Mucosa of rectum (tissue), 2 donors: ENCODE data around the gene PIKFYVE.
A peak's percentile ranks its signal among the peaks of the same experiment; 100 is the strongest.

Experiments used
- H3K27ac ChIP-seq, 2 donors: one replicate each; pipeline ENCODE4 v1.7.0; 2013; ENCODE audit warnings: inconsistent platforms in 2 of 2, low read depth in 2 of 2, low read length in 2 of 2
- H3K27me3 ChIP-seq, 2 donors: one replicate each; pipeline ENCODE4 v1.7.0; 2013; ENCODE audit warnings: low read length in 2 of 2; ENCODE audit not compliant: control insufficient read depth in 2 of 2, insufficient read depth in 2 of 2
- H3K36me3 ChIP-seq, 2 donors: one replicate each; pipeline ENCODE4 v1.7.0; 2013; ENCODE audit warnings: low read length in 2 of 2; ENCODE audit not compliant: control insufficient read depth in 2 of 2, insufficient read depth in 2 of 2
- H3K4me1 ChIP-seq, 2 donors: one replicate each; pipeline ENCODE4 v1.7.0; 2013; ENCODE audit warnings: low read length in 2 of 2, mild to moderate bottlenecking in 1 of 2; ENCODE audit not compliant: control insufficient read depth in 2 of 2, insufficient read depth in 2 of 2
- H3K4me3 ChIP-seq, 2 donors: one replicate each; pipeline ENCODE4 v1.7.0; 2013; ENCODE audit warnings: low read length in 2 of 2
- H3K9ac ChIP-seq, 2 donors: one replicate each; pipeline ENCODE4 v1.7.0; 2013; ENCODE audit warnings: low read length in 2 of 2, low read depth in 1 of 2, mild to moderate bottlenecking in 1 of 2
- H3K9me3 ChIP-seq, 2 donors: one replicate each; pipeline ENCODE4 v1.7.0; 2013; ENCODE audit warnings: low read length in 2 of 2; ENCODE audit not compliant: control insufficient read depth in 2 of 2
- donor health status: healthy.
- donor health status: Normal muscosa, but diverticular disease.

The PIKFYVE gene

GRCh38 chr2:208240619-208241209 is 25.3 kb upstream of the PIKFYVE start:
- H3K27ac ChIP-seq, result no peak overlapping the region
- H3K4me3 ChIP-seq, result peak overlapping the region in 1 of 2 donors; percentile 2
- H3K4me1 ChIP-seq, result peaks cover 3% of the 10 kb centered on the region in 2 donors
- H3K36me3 ChIP-seq, result peaks cover 44 to 49% of the 10 kb centered on the region in 2 donors
- H3K27me3 ChIP-seq, result no peaks in the 10 kb centered on the region
- H3K9me3 ChIP-seq, result no peaks in the 10 kb centered on the region
- H3K9ac ChIP-seq, result no peak overlapping the region

- no peak overlapping the region for H3K4me3 ChIP-seq
- peaks cover 51 to 55% of the 10 kb centered on the region in 2 donors for H3K36me3 ChIP-seq
- H3K27me3 ChIP-seq, result no peaks in the 10 kb centered on the region
- H3K9me3 ChIP-seq, result no peaks in the 10 kb centered on the region
- H3K9ac ChIP-seq, result no peak overlapping the region
- H3K27ac ChIP-seq, result no peak overlapping the region
- H3K4me1 ChIP-seq, result peaks cover 3% of the 10 kb centered on the region in 2 donors
Measured at GRCh38 chr2:208244422-208244821, 21.6 kb upstream of the PIKFYVE start.

- Histone ChIP-seq H3K4me3 (no peak overlapping the region), H3K27me3 (no peaks in the 10 kb centered on the region), H3K9ac (no peak overlapping the region), H3K9me3 (no peaks in the 10 kb centered on the region), H3K27ac (no peak overlapping the region), H3K4me1 (peaks cover 3% of the 10 kb centered on the region in 2 donors), H3K36me3 (peaks cover 54 to 60% of the 10 kb centered on the region in 2 donors)
Measured at GRCh38 chr2:208245746-208246145, 20.3 kb upstream of the PIKFYVE start.

- no peaks in the 10 kb centered on the region for H3K27me3 ChIP-seq
- H3K36me3 ChIP-seq, result peaks cover 61 to 63% of the 10 kb centered on the region in 2 donors
Measured at GRCh38 chr2:208248601-208249000, 17.5 kb upstream of the PIKFYVE start.

GRCh38 chr2:208249296-208249695 is 16.8 kb upstream of the PIKFYVE start:
- no peaks in the 10 kb centered on the region for H3K9me3 ChIP-seq
- H3K4me3 ChIP-seq, result no peak overlapping the region
- H3K36me3 ChIP-seq, result peaks cover 56 to 58% of the 10 kb centered on the region in 2 donors
- H3K27me3 ChIP-seq, result no peaks in the 10 kb centered on the region
- H3K4me1 ChIP-seq, result peaks cover 9 to 13% of the 10 kb centered on the region in 2 donors
- no peak overlapping the region for H3K9ac ChIP-seq
- no peak overlapping the region for H3K27ac ChIP-seq

More at GRCh38 chr2:208248601-208249000, 17.5 kb upstream of the PIKFYVE start:
- no peaks in the 10 kb centered on the region for H3K9me3 ChIP-seq
- no peak overlapping the region for H3K9ac ChIP-seq
- no peak overlapping the region for H3K4me3 ChIP-seq
- no peak overlapping the region for H3K27ac ChIP-seq
- H3K4me1 ChIP-seq, result peaks cover 5 to 8% of the 10 kb centered on the region in 2 donors

- no peak overlapping the region for H3K27ac ChIP-seq
- no peaks in the 10 kb centered on the region for H3K27me3 ChIP-seq
- no peak overlapping the region for H3K9ac ChIP-seq
- peaks cover 51 to 56% of the 10 kb centered on the region in 2 donors for H3K36me3 ChIP-seq
- no peak overlapping the region for H3K4me3 ChIP-seq
- H3K4me1 ChIP-seq, result peaks cover 10 to 13% of the 10 kb centered on the region in 2 donors
- no peaks in the 10 kb centered on the region for H3K9me3 ChIP-seq
Measured at GRCh38 chr2:208250388-208250787, 15.7 kb upstream of the PIKFYVE start.

- Histone ChIP-seq H3K9me3 (no peaks in the 10 kb centered on the region), H3K36me3 (peaks cover 46 to 53% of the 10 kb centered on the region in 2 donors), H3K4me3 (no peak overlapping the region), H3K4me1 (peaks cover 12 to 17% of the 10 kb centered on the region in 2 donors), H3K9ac (no peak overlapping the region), H3K27me3 (no peaks in the 10 kb centered on the region), H3K27ac (no peak overlapping the region)
Measured at GRCh38 chr2:208251098-208251497, 15.0 kb upstream of the PIKFYVE start.

GRCh38 chr2:208252716-208253492 is 13.2 kb upstream of the PIKFYVE start:
- Histone ChIP-seq H3K4me3 (peak overlapping the region; percentile 97 to 100), H3K36me3 (peaks cover 33 to 41% of the 10 kb centered on the region in 2 donors), H3K27me3 (no peaks in the 10 kb centered on the region), H3K4me1 (peaks cover 16 to 17% of the 10 kb centered on the region in 2 donors), H3K27ac (no peak overlapping the region), H3K9ac (peak overlapping the region in 1 of 2 donors; percentile 74), H3K9me3 (no peaks in the 10 kb centered on the region)

GRCh38 chr2:208253600-208254117 is 12.4 kb upstream of the PIKFYVE start:
- no peaks in the 10 kb centered on the region for H3K27me3 ChIP-seq
- no peaks in the 10 kb centered on the region for H3K9me3 ChIP-seq
- H3K9ac ChIP-seq, result peak overlapping the region; percentile 42 to 74
- H3K27ac ChIP-seq, result peak overlapping the region; percentile 67 to 80
- H3K4me1 ChIP-seq, result peaks cover 17% of the 10 kb centered on the region in 2 donors
- H3K36me3 ChIP-seq, result peaks cover 26 to 34% of the 10 kb centered on the region in 2 donors
- H3K4me3 ChIP-seq, result peak overlapping the region; percentile 97 to 100
